ENCODE measurements around the gene NET1.

NET1 gene

GRCh38 chr10:5485948-5486852 lies 73.8 kb downstream of the NET1 start:
- DNase-seq = no peak

- DNase-seq = no peak
Observed at GRCh38 chr10:5486853-5487235, 74.5 kb downstream of the NET1 start.

- no peak for DNase-seq
Observed at GRCh38 chr10:5488272-5489161, 76.2 kb downstream of the NET1 start.

- no peak for DNase-seq
Observed at GRCh38 chr10:5490032-5490431, 77.7 kb downstream of the NET1 start.

- no peak for DNase-seq
Observed at GRCh38 chr10:5490698-5491464, 78.5 kb downstream of the NET1 start.

GRCh38 chr10:5491477-5491876 lies 79.1 kb downstream of the NET1 start:
- no peak for DNase-seq

- DNase-seq = no peak
Observed at GRCh38 chr10:5492322-5492855, 80.0 kb downstream of the NET1 start.

- DNase-seq = no peak
Observed at GRCh38 chr10:5492929-5493576, 80.7 kb downstream of the NET1 start.

- no peak for DNase-seq
Observed at GRCh38 chr10:5493691-5494090, 81.3 kb downstream of the NET1 start.

- no peak for DNase-seq
Observed at GRCh38 chr10:5494611-5495010, 82.3 kb downstream of the NET1 start.

GRCh38 chr10:5496261-5497250 lies 84.2 kb downstream of the NET1 start:
- no peak for DNase-seq

- no peak for DNase-seq
Observed at GRCh38 chr10:5497289-5497688, 84.9 kb downstream of the NET1 start.

GRCh38 chr10:5497948-5498730 lies 85.8 kb downstream of the NET1 start:
- DNase-seq = no peak

GRCh38 chr10:5498791-5499492 lies 86.6 kb downstream of the NET1 start:
- no peak for DNase-seq

GRCh38 chr10:5499493-5500140 lies 87.3 kb downstream of the NET1 start, which contains the start of gene CALML5:
CALML5 (minus strand) TSS chr10:5499570; CDS start chr10:5499438, 132 bp downstream.
- no peak for DNase-seq

- no peak for DNase-seq
Observed at GRCh38 chr10:5500162-5500670, 87.9 kb downstream of the NET1 start.

- no peak for DNase-seq
Observed at GRCh38 chr10:5500910-5501309, 88.6 kb downstream of the NET1 start.

GRCh38 chr10:5502061-5502521 lies 89.7 kb downstream of the NET1 start:
- no peak for DNase-seq
